Activated naive CD4-positive, alpha-beta T cell treated with Interleukin-2 at 50 U/mL for 16 hours (primary cell): Measurements from ENCODE around the gene ARL5C.
A peak's percentile ranks its signal among the peaks of the same experiment; 100 is the strongest.

Source experiments
- DNase-seq: peaks from one replicate; pipeline ENCODE4 v3.0.0-alpha.2; 2020

ARL5C gene, protein sequence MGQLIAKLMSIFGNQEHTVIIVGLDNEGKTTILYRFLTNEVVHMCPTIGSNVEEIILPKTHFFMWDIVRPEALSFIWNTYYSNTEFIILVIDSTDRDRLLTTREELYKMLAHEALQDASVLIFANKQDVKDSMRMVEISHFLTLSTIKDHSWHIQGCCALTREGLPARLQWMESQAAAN

DNA sequence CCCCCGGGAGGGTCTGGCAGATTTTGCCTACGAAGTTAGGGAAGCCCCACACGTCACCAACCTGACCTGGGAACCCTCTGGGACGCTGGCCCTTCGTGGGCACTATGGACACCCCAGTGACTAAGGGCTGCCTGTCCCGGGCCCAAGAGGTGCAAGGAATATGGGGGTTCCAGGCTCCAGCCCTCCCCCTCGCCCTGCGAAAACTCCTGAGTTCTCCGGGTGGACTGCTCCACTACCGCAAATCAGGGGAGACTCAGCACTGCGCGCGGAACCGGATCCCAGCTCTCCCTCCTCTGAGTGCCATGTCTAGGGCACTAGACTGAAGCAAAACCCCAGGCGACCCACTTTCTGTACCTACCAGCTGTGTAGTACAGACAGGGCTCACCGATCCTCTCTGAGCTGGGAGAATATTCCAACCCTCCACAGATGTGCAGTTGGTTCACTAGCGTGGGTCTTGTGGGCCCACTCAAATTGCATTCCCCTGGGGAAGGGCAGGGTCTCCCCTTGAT lies at the start of gene ARL5C:
Gene ARL5C (minus strand): TSS at position 321 of the 509 bp plus-strand sequence. CDS start 401 bp downstream, outside the sequence.
- no peak for DNase-seq

DNA sequence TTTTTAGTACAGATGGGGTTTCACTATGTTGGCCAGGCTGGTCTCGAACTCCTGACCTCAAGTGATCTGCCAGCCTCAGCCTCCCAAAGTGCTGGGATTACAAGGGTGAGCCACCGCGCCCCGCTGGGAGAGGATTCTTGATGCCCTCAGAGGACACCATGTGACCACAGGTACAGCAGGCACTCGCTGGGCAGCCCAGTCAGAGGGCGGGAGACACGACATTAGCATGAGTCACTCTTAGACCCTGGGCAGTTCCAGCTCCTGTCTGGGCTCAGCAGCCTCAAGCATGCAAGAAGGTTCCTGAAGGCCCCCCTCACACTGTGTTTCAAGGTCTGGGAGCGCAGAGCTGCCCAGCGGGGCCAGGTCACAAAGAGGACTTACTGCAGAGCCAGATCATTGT lies 47.9 kb upstream of the ARL5C start:
- DNase-seq = no peak

DNA sequence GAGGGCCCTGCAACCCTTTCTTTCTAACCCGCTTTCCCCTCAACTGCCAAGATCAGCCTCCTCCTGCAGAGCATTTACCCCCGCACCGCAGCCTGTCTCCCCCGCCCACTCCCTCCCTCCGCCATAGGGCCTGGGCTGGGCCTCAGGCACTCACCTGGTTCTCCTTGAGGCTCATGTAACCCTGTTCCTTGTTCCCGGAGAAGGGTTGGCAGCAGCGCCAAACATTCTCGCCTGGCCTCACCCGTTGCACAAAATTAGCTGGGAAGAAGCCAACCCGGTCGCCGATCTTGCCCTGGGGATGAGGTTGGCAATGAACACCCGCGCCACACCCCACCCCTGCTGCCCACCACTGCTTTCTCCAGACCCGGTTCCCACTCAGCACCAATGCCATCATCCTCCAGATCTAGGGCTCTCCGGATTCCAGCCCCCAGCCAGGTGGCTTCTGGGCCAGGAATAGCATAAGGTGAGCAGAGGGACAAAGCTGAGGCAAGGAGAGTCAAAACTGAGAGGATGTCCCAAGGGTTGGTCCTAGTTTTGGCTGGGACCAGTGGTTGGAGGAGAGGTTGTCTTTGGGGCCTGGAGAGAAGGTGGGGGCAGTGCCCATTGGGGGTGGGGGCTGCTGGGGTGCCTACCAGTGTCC lies 47.0 kb upstream of the ARL5C start:
- DNase-seq = no peak

DNA sequence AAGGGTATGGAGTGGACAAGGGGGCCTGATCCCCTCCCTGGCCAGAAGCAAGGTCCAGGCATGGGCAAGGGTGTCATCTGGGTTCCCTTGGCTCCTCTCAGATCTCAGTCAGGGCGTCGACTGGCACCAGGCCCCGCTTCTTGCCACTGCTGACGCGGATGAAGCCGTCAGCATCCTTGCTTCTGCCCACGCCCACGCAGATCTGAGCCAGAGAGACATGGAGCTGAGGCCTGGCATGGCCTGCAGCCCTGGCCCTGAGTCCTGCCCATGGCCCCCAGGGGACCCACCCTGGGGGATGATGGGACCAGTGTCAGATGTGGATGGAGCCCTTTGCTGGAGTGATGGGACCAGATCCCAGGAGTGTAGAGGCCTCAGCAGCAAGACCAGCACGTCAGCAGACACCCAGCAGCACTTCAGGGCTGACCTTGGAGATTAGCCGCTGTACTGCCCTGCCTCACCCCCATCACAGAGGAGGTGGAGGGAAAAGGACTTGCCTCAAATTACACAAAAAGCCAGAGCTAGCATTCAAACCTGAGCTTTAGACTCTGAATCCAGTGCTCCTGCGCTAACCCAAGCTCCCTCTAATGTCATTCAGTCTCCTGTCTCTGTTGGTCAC lies 46.3 kb upstream of the ARL5C start:
- no peak for DNase-seq

DNA sequence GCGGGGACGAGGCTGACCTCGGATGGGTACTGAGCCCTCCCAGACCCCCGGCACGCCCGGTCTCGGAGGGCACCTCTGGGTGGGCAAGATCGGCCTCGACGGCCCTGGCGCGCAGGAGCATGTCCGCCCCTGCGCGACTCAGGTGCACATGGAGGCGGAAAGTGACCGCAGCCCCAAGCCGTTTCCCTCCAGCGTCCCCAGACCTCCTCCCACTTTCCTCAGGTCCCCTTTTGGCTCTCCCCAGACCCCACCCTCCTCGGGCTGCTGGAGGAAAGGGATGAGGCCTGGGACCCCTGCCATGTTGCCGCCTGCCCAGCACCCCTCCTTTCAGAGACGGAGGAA lies 44.1 kb upstream of the ARL5C start:
- no peak for DNase-seq

DNA sequence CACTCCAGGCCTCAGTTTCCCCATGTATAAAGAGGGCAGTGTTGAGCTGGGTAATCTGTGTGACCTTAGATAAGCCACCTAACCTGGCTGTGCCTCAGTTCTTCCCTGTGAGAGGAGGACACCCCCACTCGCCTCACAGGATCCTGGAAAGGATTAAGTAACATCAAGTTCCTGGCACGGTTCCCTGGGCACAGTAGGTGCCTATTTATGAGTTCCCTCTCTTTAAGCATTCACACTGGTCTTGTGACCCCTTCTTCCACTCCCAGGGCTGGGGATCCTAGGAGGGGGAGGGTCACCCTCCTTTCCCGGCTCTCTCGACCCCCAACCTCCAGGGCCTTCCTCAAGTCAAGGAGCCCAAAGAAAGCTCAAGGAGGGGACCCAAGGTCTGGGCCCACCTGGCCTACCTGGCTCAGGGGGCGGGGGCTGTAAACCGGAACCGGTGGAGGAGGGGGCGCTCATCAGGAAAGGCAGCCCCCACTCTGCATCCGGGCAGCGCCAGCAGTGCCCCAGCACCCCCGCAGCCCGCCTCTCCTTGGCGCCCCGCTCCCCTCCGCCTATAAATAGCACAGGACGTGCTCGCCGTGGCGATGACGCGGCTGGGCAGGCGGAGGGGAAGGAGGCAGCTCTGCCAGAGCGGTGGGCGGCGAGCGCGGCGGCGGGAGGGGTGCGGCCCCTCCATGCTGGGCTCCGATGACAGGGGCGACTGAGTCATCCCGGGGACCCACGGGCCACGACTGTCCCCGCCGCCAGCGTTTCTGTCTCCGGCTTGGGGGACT lies 43.5 kb upstream of the ARL5C start:
- peak; percentile 75 for DNase-seq

DNA sequence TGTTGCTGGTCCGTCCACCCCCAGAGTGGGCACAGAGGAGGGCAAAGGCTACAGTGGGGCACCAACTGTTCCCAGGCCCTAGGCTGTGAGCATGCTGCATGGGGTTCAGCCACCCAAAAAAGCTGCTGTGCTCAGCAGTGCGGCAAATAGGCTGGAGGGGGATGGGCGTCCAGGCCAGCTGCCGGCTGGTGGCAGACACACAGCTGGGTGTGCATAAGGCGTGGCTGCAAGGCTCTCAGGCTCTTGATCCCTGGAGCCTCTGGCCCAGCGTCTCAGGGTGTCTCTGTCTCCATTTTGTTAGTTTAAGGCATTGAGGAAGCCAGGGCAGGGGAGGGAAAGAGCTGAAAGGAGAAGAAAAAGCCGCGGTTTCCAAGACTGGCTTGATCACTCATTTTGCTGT lies 42.9 kb upstream of the ARL5C start:
- DNase-seq = no peak

DNA sequence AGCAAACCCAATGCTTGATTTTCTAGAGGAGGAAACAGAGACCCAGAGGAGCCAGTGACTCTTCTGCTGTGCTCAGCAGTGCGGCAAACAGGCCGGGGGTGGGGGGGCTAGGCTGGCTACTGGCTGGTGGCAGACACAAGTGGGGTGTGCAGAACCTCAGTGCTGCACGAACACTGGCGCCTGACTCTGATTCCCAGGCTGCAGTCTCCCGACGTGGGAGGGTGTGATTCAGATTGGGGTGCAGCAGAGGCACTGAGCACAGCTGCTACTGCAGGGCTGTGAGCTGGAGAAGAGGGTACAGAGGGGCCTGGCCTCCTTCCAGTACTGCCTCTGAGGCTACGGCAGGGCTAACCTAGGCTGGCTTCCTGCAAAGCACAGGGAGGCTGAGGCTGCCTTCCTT lies 42.2 kb upstream of the ARL5C start:
- no peak for DNase-seq

DNA sequence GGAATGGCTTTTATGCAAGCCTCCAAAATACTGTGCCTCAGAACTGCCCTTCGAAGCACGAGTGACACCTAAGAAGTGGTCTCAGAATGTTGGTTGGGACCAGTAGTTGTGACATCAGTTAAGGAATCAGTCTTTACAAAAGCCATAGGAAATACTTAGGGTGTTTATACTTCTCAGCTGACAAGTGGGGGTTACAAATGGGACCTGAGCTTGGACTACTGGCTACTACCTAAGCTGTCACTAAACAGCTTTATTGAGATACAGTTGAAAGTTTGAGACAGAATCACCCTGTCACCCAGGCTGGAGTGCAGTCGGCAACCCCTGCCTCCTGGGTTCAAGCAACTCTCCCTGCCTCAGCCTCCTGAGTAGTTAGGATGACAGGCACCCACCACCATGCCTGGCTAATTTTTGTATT lies 39.2 kb upstream of the ARL5C start:
- DNase-seq = no peak

DNA sequence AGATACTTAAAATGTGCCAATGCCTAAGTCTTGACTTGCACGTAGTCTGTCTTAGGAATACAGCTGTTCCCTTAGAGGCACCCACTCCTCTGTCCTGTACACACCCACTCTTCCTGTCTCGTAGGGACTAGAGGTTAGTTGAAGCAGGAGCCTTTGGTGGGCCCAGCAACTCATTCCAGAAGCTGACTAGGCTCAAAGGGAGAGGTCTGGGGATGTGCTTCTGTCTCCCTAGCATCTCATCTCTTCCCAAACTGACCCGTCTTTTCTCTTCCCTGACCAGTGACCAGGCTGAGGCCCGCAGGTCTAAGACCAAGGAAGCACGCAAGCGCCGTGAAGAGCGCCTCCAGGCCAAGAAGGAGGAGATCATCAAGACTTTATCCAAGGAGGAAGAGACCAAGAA lies 38.3 kb upstream of the ARL5C start:
- DNase-seq = no peak

DNA sequence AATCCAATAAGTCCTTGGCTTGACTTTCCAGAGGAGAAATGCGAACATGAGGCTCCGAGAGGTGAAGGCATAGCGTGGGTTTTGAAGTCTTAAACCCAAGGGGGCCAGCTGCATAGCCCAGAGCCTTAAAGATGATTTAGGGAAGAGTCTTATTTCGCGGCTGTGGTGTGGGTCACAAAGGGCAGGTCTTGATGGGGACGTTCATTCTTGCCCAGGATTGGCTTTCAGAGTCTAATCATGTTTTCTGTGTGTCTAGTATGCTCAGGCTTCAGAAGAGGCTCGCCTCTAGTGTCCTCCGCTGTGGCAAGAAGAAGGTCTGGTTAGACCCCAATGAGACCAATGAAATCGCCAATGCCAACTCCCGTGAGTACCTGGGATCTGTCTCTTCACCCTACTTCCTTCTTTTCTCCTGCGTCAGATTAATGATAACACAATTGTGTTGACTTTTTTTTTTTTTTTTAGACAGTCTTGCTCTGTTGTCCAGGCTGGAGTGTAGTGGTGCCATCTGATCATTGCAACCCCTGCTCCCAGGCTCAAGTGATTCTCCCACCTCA lies 35.1 kb upstream of the ARL5C start:
- DNase-seq = no peak

DNA sequence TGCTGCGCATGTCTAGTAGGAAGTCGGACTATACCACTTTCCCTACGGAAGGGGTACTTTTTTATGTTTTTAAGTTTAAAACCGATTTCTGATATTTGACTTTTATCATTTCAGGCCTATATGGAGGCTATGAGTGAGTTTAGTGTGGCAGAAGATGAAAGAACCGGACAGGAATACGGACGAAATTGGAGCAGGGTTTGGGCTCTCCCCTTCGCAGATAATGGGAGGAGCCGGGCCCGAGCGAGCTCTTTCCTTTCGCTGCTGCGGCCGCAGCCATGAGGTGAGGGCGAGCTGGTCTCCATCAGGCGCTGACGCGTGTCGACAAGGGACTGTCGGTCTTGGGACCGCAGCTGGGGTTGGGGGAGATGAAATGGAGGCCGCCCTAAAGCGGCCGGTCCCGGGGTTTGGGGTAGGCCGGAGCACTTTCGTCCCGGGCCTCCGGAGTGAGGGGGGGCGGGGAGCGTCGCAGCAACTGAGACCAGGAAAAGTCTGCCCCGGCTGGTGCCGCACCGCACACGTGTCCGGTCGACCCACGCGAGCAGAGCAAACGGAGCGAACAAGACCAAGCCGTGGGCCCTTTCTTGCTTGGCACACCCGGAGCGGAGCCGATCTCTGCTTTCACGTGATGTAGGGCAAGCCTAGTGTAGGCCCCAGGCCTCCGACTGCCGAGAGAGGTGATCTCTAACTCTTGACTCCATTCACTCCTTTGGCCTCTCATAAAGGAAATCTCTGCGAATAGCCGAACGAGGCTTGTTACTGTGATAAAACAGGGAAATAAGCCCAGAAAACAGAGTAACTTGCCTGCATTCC lies 34.3 kb upstream of the ARL5C start, which contains the start of gene RPL19:
Gene RPL19 (plus strand): TSS at position 214 of the 810 bp plus-strand sequence. CDS start 62 bp downstream, at position 276.
- DNase-seq = peak; percentile 82

DNA sequence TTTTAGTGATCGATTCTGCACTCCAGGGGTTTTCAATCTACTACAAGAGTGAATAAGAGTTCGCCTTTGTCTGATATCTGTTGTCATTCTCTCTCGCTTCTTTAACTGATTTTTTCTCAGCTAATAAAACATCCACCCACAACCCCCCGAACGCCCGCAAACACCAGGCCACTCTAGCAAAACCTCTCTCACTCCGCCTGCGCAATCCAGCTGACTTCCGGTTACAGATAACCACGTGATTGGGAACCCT lies 33.8 kb upstream of the ARL5C start:
- DNase-seq = peak; percentile 89

DNA sequence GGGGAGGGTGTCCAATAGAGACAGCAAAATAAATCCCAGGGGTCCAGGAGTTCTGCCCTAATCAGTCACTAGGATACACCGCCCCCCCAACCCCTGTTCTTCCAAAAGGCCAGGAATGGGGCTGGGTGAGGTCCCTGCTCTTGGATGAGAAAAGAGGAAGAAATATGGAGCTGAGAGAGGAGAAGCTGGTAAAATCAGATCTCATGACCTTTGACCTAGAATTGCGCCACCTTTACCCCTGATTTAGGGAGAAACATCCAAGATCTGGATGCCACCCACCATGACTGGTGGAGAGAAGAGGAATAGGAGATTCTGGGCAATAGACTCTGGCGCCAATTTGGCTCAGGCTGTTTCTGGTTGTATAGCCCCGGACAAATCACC lies 32.2 kb upstream of the ARL5C start:
- no peak for DNase-seq

DNA sequence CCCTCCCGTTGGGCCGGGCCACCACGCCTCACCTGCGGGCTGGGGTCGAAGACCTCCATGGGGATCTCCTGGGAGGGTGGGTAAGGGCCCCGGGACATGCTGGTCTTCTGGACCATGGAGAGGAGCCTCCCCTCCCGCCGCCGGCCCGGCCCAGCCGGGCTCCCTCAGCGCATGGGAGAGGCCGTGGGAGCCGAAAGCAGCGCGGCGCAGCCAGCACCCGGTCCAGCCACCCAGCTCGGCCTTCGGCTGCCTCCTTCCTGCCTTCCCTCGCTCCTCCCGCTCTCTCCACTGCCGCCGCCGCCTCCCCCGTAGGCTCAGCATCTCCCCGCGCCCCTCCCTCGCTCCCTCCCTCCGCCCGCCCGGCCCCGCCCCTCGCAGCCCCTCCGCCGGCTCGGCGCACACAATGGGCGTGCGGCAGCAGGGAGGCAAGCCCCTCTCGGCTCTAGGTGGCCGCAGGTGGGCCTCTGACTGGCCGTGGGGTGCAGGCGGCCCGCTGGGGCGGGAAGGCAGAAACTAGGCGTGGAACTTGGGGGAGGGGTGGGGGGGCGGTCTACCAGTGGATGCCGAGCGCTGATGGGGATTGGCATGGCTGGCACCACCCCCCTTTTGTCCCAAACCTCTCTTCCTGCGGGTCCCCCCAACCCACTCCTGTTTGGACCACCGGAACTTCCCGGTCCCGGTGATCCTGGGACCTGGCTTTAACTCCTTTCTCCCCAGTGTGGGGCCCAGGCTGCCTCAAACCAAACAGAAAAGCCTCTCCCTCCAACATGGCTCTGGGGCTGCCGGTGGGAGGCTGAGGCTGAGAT lies 31.6 kb upstream of the ARL5C start, which contains the start of gene CACNB1:
Gene CACNB1 (minus strand): TSS at position 290 of the 806 bp plus-strand sequence. CDS start 174 bp downstream, at position 116.
- peak; percentile 71 for DNase-seq

DNA sequence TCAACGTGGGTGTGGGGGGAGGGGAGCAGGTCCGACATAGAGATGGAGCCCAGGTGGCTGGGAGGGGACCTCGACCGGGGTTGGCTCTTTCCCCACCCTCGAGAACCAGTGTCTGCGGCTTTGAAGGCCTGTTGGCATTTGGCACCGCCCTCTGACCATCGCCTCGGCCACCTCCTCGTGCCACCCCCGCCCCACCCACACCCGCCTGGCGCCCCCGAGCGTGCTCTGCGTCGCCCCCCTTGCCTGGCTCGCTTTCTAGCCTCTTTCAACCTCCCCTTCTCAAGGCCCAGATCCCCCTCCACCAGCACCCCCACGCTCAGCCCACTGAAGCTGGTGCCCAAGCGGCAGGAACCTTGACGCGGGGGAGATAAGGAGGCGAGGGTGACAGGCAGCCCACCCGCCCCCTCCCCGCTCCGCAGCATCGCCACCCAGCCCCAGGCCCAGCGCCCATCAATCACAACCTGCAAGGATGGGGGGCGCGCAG lies 30.9 kb upstream of the ARL5C start:
- peak; percentile 16 for DNase-seq

DNA sequence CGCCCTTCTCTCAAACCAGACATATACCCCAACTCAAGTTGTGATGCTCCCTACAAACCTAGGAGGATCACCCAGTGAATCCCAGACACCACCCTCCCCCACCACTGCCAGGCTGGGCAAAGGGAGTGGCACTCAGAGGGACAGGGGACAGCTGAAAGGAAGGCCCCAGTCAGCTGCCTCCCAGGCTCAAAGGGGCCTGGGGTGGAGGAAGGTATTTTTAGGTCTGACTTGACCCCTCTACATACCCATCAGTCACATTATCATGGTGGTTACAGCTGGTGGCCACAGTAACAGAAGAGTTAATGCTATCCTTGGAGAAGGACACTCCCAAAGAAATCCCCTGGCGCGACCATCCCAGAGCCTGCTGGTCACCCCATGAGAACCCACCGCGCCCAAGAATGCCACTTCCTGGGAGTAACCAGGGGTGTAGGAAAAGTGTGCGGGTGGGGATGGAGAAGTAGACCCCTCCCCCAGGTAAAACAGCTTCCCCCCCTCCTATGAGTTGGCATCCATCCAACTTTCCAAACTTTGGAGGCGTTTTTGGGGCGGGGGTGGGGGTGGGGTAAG lies 30.4 kb upstream of the ARL5C start:
- DNase-seq = no peak

DNA sequence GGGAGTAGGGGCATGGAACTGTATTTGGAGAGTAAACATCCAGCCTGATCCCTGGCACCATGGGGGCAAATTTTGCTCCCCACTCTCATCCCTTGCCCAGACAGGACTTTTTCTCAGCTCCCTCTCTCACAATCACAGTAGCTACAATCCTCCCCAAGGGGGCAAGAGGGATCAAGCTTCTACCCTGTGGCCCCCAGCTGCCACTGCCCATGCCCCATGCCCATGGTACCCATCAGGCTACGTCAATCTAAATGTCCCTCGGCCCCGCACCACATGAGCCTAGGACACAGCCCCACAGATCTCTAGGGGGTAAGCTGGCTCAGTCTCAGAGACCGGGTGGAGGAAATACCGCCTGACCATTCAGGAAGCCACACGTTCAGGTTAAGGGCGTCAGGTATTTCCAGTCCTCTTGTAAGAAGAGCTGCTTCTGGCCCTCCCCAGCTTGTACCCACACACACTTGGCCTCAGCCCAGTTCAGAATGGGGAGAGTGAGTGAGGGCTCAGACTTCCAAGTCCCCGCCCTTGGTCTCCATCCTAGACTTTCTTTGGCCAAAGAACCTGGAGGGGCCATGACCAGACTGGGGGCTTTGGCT lies 29.7 kb upstream of the ARL5C start:
- no peak for DNase-seq

DNA sequence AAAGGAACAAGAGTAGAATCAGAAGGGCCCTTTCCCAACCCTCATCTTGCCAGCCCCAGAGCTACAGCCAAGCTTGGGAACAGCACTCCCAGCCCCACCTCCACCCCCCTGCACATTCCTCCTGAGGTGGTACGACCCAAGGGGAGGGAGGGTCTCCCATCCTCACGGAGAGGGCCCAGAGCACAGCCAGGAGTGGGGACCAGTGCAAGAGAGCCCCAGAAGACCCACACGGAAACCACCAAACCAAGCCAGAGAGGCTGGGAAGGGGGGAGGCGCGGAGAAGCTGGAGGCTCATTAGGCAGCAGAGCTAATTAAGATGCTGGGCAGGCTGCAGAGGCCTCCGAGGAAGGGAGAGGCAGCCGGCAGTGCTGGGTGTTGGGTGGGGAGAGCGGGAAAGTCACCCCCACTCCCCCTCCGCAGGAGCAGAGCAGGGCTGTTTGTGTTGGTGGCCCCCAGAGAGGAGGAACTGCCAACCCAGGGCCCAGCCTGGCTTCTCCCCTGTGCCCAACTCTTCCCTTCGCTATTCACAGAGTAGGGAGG lies 29.1 kb upstream of the ARL5C start:
- no peak for DNase-seq
